DOHH2 (cell line): ENCODE results near the gene FSD1L.

Experiments
- H3F3A ChIP-seq: fragments of 200-600 bp; sonication (generic), shearing (Covaris generic); 2 replicates; pipeline ENCODE4 v1.6.0; 2016; ENCODE audit warnings: antibody characterized with exemption, mild to moderate bottlenecking; ENCODE audit not compliant: control insufficient read depth, insufficient read depth
- H3K27ac ChIP-seq: fragments of 200-600 bp; sonication (generic); 2 replicates; pipeline ENCODE4 v1.5.1; 2014; ENCODE audit warnings: low read depth, mild to moderate bottlenecking, low read length, moderate library complexity
- H3K27me3 ChIP-seq: fragments of 200-600 bp; sonication (generic); 2 replicates; pipeline ENCODE4 v1.6.1; 2014; ENCODE audit warnings: mild to moderate bottlenecking, low read length, mixed read lengths; ENCODE audit not compliant: control insufficient read depth
- H3K36me3 ChIP-seq: fragments of 200-600 bp; sonication (generic); 2 replicates; pipeline ENCODE4 v1.6.1; 2014; ENCODE audit warnings: mild to moderate bottlenecking, low read length, moderate library complexity, mixed read lengths; ENCODE audit not compliant: control insufficient read depth
- H3K4me1 ChIP-seq: fragments of 200-600 bp; sonication (generic); 2 replicates; pipeline ENCODE4 v1.6.1; 2014; ENCODE audit warnings: mild to moderate bottlenecking, low read length, mixed read lengths; ENCODE audit not compliant: control insufficient read depth
- H3K4me2 ChIP-seq: fragments of 200-600 bp; sonication (generic); 2 replicates; pipeline ENCODE4 v1.6.0; 2014; ENCODE audit warnings: mild to moderate bottlenecking, low read length, moderate library complexity
- H3K4me3 ChIP-seq: fragments of 200-600 bp; sonication (generic); 2 replicates; pipeline ENCODE4 v1.5.1; 2014; ENCODE audit warnings: mild to moderate bottlenecking, low read length, mixed read lengths
- H3K79me2 ChIP-seq: fragments of 200-600 bp; sonication (generic); 2 replicates; pipeline ENCODE4 v1.6.1; 2014; ENCODE audit warnings: mild to moderate bottlenecking, low read length, mixed read lengths; ENCODE audit not compliant: control insufficient read depth
- H3K9me2 ChIP-seq: fragments of 200-600 bp; sonication (generic); replicated peaks from 2 replicates; pipeline ENCODE4 v1.6.1; 2014; ENCODE audit warnings: mild to moderate bottlenecking, low read length, mixed read lengths; ENCODE audit not compliant: control insufficient read depth
- H3K9me3 ChIP-seq: fragments of 200-600 bp; sonication (generic); 2 replicates; pipeline ENCODE4 v1.6.1; 2014; ENCODE audit warnings: antibody characterized with exemption, low read length, mixed read lengths; ENCODE audit not compliant: control insufficient read depth, insufficient read depth
- H4K20me1 ChIP-seq: fragments of 200-600 bp; sonication (generic); 2 replicates; pipeline ENCODE4 v1.6.0; 2014; ENCODE audit warnings: low read depth, mild to moderate bottlenecking, antibody characterized with exemption, low read length, moderate library complexity; ENCODE audit not compliant: control insufficient read depth, insufficient read depth
- EZH2phosphoT487 ChIP-seq: fragments of 200-600 bp; sonication (generic); IDR thresholded peaks from 2 replicates; pipeline ENCODE4 v1.6.1; 2017; ENCODE audit warnings: borderline replicate concordance, mild to moderate bottlenecking, antibody characterized with exemption, low read length, moderate library complexity, mixed read lengths
- TF ChIP-seq, protein P1 (sequence below): fragments of 200-600 bp; sonication (generic); IDR thresholded peaks from one replicate; pipeline ENCODE4 v1.5.1; 2014; ENCODE audit warnings: antibody characterized with exemption, mild to moderate bottlenecking, low read depth, low read length; ENCODE audit not compliant: poor library complexity, severe bottlenecking

Gene FSD1L

DNA sequence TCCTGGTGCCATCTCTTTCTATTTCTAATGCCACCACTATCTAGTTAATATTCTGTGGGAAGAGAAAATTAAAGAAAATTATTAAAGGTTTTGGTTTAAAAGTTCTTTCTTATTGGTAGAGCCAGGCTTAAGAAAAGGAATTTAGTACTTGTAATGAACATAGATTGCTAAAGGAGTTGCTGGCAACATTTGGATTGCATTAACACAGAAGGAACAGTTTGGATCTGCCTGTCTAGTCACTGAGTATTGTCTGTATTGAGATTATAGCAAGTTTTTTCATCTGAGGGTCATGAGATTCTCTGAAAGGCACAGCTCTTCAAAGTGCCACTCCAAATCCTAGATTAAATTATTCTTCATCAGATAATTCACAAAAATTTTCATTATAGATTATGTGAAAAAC is 32.0 kb downstream of the FSD1L start:
- H3K9me3 ChIP-seq = no peaks in the 10 kb centered on the region
- no peaks in the 10 kb centered on the region for H3K79me2 ChIP-seq
- H3K9me2 ChIP-seq = no peaks in the 10 kb centered on the region
- no peak overlapping the region for H3K4me3 ChIP-seq
- TF ChIP-seq, protein P1, sequence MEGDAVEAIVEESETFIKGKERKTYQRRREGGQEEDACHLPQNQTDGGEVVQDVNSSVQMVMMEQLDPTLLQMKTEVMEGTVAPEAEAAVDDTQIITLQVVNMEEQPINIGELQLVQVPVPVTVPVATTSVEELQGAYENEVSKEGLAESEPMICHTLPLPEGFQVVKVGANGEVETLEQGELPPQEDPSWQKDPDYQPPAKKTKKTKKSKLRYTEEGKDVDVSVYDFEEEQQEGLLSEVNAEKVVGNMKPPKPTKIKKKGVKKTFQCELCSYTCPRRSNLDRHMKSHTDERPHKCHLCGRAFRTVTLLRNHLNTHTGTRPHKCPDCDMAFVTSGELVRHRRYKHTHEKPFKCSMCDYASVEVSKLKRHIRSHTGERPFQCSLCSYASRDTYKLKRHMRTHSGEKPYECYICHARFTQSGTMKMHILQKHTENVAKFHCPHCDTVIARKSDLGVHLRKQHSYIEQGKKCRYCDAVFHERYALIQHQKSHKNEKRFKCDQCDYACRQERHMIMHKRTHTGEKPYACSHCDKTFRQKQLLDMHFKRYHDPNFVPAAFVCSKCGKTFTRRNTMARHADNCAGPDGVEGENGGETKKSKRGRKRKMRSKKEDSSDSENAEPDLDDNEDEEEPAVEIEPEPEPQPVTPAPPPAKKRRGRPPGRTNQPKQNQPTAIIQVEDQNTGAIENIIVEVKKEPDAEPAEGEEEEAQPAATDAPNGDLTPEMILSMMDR = no peak
- no peak for TF ChIP-seq EZH2phosphoT487
- no peaks in the 10 kb centered on the region for H3K4me1 ChIP-seq
- H3F3A ChIP-seq = no peaks in the 10 kb centered on the region
- no peak overlapping the region for H3K27ac ChIP-seq
- no peaks in the 10 kb centered on the region for H3K27me3 ChIP-seq
- H3K4me2 ChIP-seq = no peak overlapping the region
- no peaks in the 10 kb centered on the region for H4K20me1 ChIP-seq
- no peaks in the 10 kb centered on the region for H3K36me3 ChIP-seq

DNA sequence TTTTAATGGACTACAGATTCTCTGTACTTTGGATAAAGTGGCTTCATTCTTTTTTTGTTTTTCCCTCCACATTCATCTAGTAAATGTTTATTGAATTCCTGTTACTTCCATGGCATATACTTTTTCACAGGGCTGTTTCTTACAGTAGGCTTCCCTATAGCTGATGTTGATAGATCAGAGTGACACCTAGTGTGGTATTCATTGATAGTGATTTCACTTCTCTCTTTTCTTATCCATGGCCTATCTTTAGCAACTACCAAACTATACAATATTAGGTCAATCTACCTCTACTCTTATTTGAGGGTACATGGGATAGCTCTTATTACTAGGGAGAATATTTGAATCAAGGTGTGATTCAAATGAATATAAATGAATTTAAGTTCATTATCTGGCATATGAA is 35.8 kb downstream of the FSD1L start:
- H3K36me3 ChIP-seq = no peaks in the 10 kb centered on the region
- no peaks in the 10 kb centered on the region for H3F3A ChIP-seq
- H3K27me3 ChIP-seq = no peaks in the 10 kb centered on the region
- no peak for TF ChIP-seq EZH2phosphoT487
- TF ChIP-seq, protein P1 = no peak
- no peaks in the 10 kb centered on the region for H4K20me1 ChIP-seq
- H3K4me3 ChIP-seq = no peak overlapping the region
- H3K9me2 ChIP-seq = no peaks in the 10 kb centered on the region
- H3K27ac ChIP-seq = no peak overlapping the region
- no peaks in the 10 kb centered on the region for H3K79me2 ChIP-seq
- no peak overlapping the region for H3K4me2 ChIP-seq
- no peaks in the 10 kb centered on the region for H3K4me1 ChIP-seq
- H3K9me3 ChIP-seq = no peaks in the 10 kb centered on the region

DNA sequence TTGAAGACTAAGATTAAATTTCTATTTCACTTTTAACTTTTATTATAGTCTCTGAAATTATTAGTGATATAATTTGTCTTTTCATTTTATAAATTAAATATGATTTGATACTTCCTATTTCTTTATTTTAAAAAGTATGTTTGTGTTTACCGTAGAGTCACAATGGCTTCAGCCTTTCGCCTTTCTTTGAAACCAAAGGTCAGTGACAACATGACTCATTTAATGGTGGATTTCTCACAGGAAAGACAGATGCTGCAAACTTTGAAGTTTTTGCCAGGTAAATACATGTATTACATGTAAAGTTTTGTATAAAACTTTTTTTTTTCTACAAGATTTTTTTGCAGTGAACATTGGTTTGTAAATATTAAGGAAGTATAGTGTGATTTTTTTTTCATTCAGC is 36.4 kb downstream of the FSD1L start:
- H3K4me1 ChIP-seq = no peaks in the 10 kb centered on the region
- no peaks in the 10 kb centered on the region for H3K27me3 ChIP-seq
- no peaks in the 10 kb centered on the region for H4K20me1 ChIP-seq
- no peak overlapping the region for H3K4me2 ChIP-seq
- H3K9me3 ChIP-seq = no peaks in the 10 kb centered on the region
- no peaks in the 10 kb centered on the region for H3K79me2 ChIP-seq
- no peaks in the 10 kb centered on the region for H3F3A ChIP-seq
- H3K36me3 ChIP-seq = no peaks in the 10 kb centered on the region
- no peak for TF ChIP-seq EZH2phosphoT487
- TF ChIP-seq, protein P1 = no peak
- no peaks in the 10 kb centered on the region for H3K9me2 ChIP-seq
- no peak overlapping the region for H3K4me3 ChIP-seq
- no peak overlapping the region for H3K27ac ChIP-seq

DNA sequence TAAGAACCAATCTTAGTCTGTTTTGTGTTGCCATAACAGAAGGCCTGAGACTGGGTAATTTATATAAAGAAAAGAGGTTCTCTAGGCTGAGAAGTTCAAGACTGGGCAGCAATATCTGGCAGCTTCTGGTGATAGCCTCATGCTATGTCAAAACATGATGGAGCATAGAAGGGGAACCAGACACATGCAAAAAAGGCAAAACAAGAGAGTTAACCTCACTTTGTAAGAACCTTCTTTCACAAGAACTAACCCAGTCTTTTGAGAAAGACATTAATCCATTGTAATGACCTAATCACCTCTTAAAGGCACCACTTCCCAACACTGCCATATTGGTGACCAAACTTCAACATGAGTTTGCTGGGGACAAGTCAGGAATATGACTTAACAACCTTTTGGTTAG is 37.3 kb downstream of the FSD1L start:
- Histone ChIP-seq H3K4me3 (no peak overlapping the region), H3K4me2 (no peak overlapping the region), H3K27ac (no peak overlapping the region), H4K20me1 (no peaks in the 10 kb centered on the region), H3K4me1 (no peaks in the 10 kb centered on the region), H3K79me2 (no peaks in the 10 kb centered on the region), H3K9me2 (no peaks in the 10 kb centered on the region), H3K36me3 (no peaks in the 10 kb centered on the region), H3K27me3 (no peaks in the 10 kb centered on the region), H3K9me3 (no peaks in the 10 kb centered on the region), H3F3A (no peaks in the 10 kb centered on the region)
- TF ChIP-seq EZH2phosphoT487 = no peak
- TF ChIP-seq, protein P1 = no peak
